Endodermal cell (in vitro differentiated cells): Measurements from ENCODE around the gene LSAMP. TPM values are rescaled to one million over a fixed set of nuclear protein-coding genes. Genes with fewer than 3 reads are reported as not detected.

ENCODE experiments used
- DNase-seq: peaks from one replicate; pipeline ENCODE4 v3.0.0-alpha.2; 2017
- H3K27ac ChIP-seq: 2 replicates; pipeline ENCODE4 v1.5.1; 2013; ENCODE audit warnings: mild to moderate bottlenecking, low read depth, low read length, moderate library complexity
- H3K27me3 ChIP-seq: 2 replicates; pipeline ENCODE4 v1.6.1; 2013; ENCODE audit warnings: mild to moderate bottlenecking, low read length, moderate library complexity; ENCODE audit not compliant: insufficient read depth, control insufficient read depth, poor library complexity, severe bottlenecking
- H3K36me3 ChIP-seq: 2 replicates; pipeline ENCODE4 v1.7.0; 2013; ENCODE audit warnings: mild to moderate bottlenecking, low read length, moderate library complexity; ENCODE audit not compliant: control insufficient read depth, insufficient read depth
- H3K4me1 ChIP-seq: one replicate; pipeline ENCODE4 v1.7.0; 2013; ENCODE audit warnings: low read length; ENCODE audit not compliant: control insufficient read depth, insufficient read depth
- H3K4me3 ChIP-seq: 2 replicates; pipeline ENCODE4 v1.5.1; 2013; ENCODE audit warnings: mild to moderate bottlenecking, low read length, moderate library complexity
- H3K9ac ChIP-seq: 2 replicates; pipeline ENCODE4 v1.6.1; 2013; ENCODE audit warnings: mild to moderate bottlenecking, low read length, moderate library complexity; ENCODE audit not compliant: poor library complexity, severe bottlenecking; ENCODE audit errors: extremely low read depth
- H3K9me3 ChIP-seq: 2 replicates; pipeline ENCODE4 v1.6.1; 2013; ENCODE audit warnings: mild to moderate bottlenecking, low read length, moderate library complexity; ENCODE audit not compliant: control insufficient read depth
- H3K27ac Mint-ChIP-seq: 2 replicates; pipeline ENCODE4 v1.8.0; 2020; ENCODE audit warnings: mixed read lengths
- H3K27me3 Mint-ChIP-seq: 2 replicates; pipeline ENCODE4 v1.8.0; 2021; ENCODE audit warnings: mild to moderate bottlenecking, mixed read lengths; ENCODE audit not compliant: insufficient read depth
- H3K36me3 Mint-ChIP-seq: 2 replicates; pipeline ENCODE4 v1.8.0; 2020; ENCODE audit warnings: low read depth, mixed read lengths
- H3K4me1 Mint-ChIP-seq: 2 replicates; pipeline ENCODE4 v1.8.0; 2020; ENCODE audit warnings: mixed read lengths
- H3K4me3 Mint-ChIP-seq: 2 replicates; pipeline ENCODE4 v1.8.0; 2020; ENCODE audit warnings: mild to moderate bottlenecking, moderate library complexity, mixed read lengths
- H3K9me3 Mint-ChIP-seq: 2 replicates; pipeline ENCODE4 v1.8.0; 2020; ENCODE audit warnings: mild to moderate bottlenecking, mixed read lengths
- WGBS, 2 experiments: methylation state at CpG; one replicate each; pipeline versions ENCODE4 v1.1.5 to v1.1.7; 2013; ENCODE audit warnings: missing lambda C conversion rate in 2 of 2, mixed read lengths in 1 of 2; ENCODE audit not compliant: insufficient coverage in 1 of 2, insufficient read length in 1 of 2; 5-methylcytosine and 5-hydroxymethylcytosine counted together
- total RNA-seq, 2 donors: library from RNA; stranded (reverse); fragmentation: NEBNext Ultra II Directional in 1 of 2; extraction: Animal tissue kit (Norgen Biotek cat#: 25700) in 1 of 2; gene quantifications; 2 replicates in 1 of 2; 3 replicates in 1 of 2; pipeline ENCODE4 v1.2.1, GENCODE V29; 2021
- TF ChIP-seq, protein P1 (sequence below): fragments of 200-600 bp; sonication (generic); conservative IDR thresholded peaks from 2 replicates; pipeline ENCODE4 v1.5.0; 2021; ENCODE audit warnings: antibody characterized with exemption, mild to moderate bottlenecking

LSAMP gene
- total RNA-seq, 2 donors from 2014 or later: 4.4 to 10.2 TPM

DNA sequence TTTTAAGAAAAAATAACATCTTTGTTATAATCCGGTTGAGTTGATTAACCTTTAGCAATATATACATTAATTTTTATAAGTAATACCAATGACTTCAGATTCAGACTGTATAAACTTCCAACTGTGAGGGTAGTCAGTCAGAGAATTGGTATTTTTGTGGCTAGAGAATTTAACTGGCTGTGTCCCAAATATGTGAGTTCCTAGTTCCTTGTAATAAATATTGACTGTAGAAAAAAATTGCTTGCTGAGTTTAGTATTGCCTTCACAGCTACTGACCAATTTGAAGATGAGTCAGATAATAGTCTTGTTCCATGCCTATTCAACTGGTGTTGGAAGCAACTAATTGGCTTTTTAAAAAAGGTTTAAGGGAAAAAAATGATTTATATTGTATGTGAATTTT lies 611.2 kb downstream of the LSAMP start:
- Histone ChIP-seq H3K4me1 (peaks cover 3% of the 10 kb centered on the region), H3K4me3 (no peak overlapping the region), H3K27me3 (no peaks in the 10 kb centered on the region), H3K36me3 (no peaks in the 10 kb centered on the region), H3K9me3 (no peaks in the 10 kb centered on the region), H3K9ac (no peak overlapping the region), H3K27ac (no peak overlapping the region)
- Mint-ChIP-seq H3K27me3 (no peaks in the 10 kb centered on the region), H3K9me3 (no peaks in the 10 kb centered on the region), H3K27ac (no peak overlapping the region), H3K36me3 (no peaks in the 10 kb centered on the region), H3K4me1 (peaks cover 17% of the 10 kb centered on the region), H3K4me3 (no peak overlapping the region)
- TF ChIP-seq, protein P1, sequence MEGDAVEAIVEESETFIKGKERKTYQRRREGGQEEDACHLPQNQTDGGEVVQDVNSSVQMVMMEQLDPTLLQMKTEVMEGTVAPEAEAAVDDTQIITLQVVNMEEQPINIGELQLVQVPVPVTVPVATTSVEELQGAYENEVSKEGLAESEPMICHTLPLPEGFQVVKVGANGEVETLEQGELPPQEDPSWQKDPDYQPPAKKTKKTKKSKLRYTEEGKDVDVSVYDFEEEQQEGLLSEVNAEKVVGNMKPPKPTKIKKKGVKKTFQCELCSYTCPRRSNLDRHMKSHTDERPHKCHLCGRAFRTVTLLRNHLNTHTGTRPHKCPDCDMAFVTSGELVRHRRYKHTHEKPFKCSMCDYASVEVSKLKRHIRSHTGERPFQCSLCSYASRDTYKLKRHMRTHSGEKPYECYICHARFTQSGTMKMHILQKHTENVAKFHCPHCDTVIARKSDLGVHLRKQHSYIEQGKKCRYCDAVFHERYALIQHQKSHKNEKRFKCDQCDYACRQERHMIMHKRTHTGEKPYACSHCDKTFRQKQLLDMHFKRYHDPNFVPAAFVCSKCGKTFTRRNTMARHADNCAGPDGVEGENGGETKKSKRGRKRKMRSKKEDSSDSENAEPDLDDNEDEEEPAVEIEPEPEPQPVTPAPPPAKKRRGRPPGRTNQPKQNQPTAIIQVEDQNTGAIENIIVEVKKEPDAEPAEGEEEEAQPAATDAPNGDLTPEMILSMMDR: no peak
- no peak for DNase-seq
- WGBS, 2 experiments: no CpG with 5 or more reads among the region's 1 CpG

GRCh38 chr3:115833074-115833473 lies 612.2 kb downstream of the LSAMP start:
- H3K9me3 ChIP-seq: no peaks in the 10 kb centered on the region
- H3K9ac ChIP-seq: no peak overlapping the region
- no peak overlapping the region for H3K4me3 Mint-ChIP-seq
- no peak overlapping the region for H3K27ac ChIP-seq
- TF ChIP-seq, protein P1: no peak
- H3K27me3 ChIP-seq: no peaks in the 10 kb centered on the region
- 61 to 71% methylated on average over 2 of the region's 2 CpGs for WGBS, 2 experiments
- DNase-seq: no peak
- H3K36me3 Mint-ChIP-seq: no peaks in the 10 kb centered on the region
- H3K27ac Mint-ChIP-seq: no peak overlapping the region
- H3K27me3 Mint-ChIP-seq: no peaks in the 10 kb centered on the region
- peaks cover 25% of the 10 kb centered on the region for H3K4me1 Mint-ChIP-seq
- H3K4me3 ChIP-seq: no peak overlapping the region
- peaks cover 12% of the 10 kb centered on the region for H3K4me1 ChIP-seq
- no peaks in the 10 kb centered on the region for H3K36me3 ChIP-seq
- no peaks in the 10 kb centered on the region for H3K9me3 Mint-ChIP-seq

GRCh38 chr3:115832265-115832664 lies 613.0 kb downstream of the LSAMP start:
- Mint-ChIP-seq H3K9me3 (no peaks in the 10 kb centered on the region), H3K27me3 (no peaks in the 10 kb centered on the region), H3K4me3 (no peak overlapping the region), H3K27ac (no peak overlapping the region), H3K4me1 (peaks cover 33% of the 10 kb centered on the region), H3K36me3 (no peaks in the 10 kb centered on the region)
- H3K36me3 ChIP-seq: no peaks in the 10 kb centered on the region
- H3K4me1 ChIP-seq: peaks cover 15% of the 10 kb centered on the region
- DNase-seq: no peak
- no peaks in the 10 kb centered on the region for H3K27me3 ChIP-seq
- H3K9ac ChIP-seq: no peak overlapping the region
- 79% methylated on average over 2 to 3 of the region's 3 CpGs for WGBS, 2 experiments
- no peak overlapping the region for H3K4me3 ChIP-seq
- no peak overlapping the region for H3K27ac ChIP-seq
- TF ChIP-seq, protein P1: no peak
- H3K9me3 ChIP-seq: no peaks in the 10 kb centered on the region
